GM12892 (cell line): Measurements from ENCODE around the gene GAL3ST2.

Experiments
- POLR2A ChIP-seq: IDR thresholded peaks from 2 replicates; pipeline ENCODE4 v1.6.1; 2011; ENCODE audit warnings: low read depth, low read length, control low read depth
- POLR2AphosphoS5 ChIP-seq: IDR thresholded peaks from 2 replicates; pipeline ENCODE4 v1.6.1; 2011; ENCODE audit warnings: low read depth, low read length, control low read depth
- TAF1 ChIP-seq: IDR thresholded peaks from 2 replicates; pipeline ENCODE4 v1.6.1; 2011; ENCODE audit warnings: low read depth, mild to moderate bottlenecking, control low read depth, low read length, borderline replicate concordance

DNA sequence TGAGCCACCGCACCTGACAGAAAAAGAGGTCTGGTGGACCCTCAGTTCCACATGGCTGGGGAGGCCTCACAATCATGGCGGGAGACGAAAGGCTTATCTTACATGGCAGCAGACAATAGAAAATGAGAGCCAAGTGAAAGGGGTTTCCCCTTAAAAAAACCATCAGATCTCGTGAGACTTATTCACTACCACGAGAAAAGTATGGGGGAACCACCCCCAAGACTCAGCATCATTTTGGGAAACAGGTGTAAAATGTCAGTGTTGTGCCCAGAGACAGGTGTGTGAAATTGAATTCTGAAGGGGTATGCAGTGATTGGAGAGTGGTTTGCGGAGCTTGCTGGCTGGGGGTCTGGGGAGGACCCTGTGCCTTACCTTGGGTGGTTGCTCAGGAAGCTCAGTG, 46.8 kb upstream of the GAL3ST2 start:
- TF ChIP-seq POLR2AphosphoS5 (no peak), POLR2A (no peak), TAF1 (no peak)
